CD14-positive monocyte (primary cell): ENCODE results near the gene USP28. TPM values are rescaled to one million over a fixed set of nuclear protein-coding genes. Genes with fewer than 3 reads are reported as not detected.

ENCODE experiments used
- DNase-seq, 3 donors: peaks; one replicate each; pipeline ENCODE4 v3.0.0-alpha.2; 2011 to 2022
- H2AFZ ChIP-seq: 2 replicates; pipeline ENCODE4 v1.6.0; 2012; ENCODE audit warnings: mild to moderate bottlenecking, low read depth, low read length, inconsistent platforms; ENCODE audit not compliant: insufficient read depth, poor library complexity, severe bottlenecking
- H3K27ac ChIP-seq, 2 donors: 1 replicate in 1 of 2; 2 replicates in 1 of 2; pipeline ENCODE4 v1.5.1; 2012 to 2013; ENCODE audit warnings: low read length in 2 of 2, control low read depth in 1 of 2, inconsistent platforms in 1 of 2, low read depth in 1 of 2, mild to moderate bottlenecking in 1 of 2
- H3K27me3 ChIP-seq, 2 donors: one replicate each; pipeline versions ENCODE4 v1.6.0 to v1.6.1; 2011 to 2013; ENCODE audit warnings: low read length in 2 of 2; ENCODE audit not compliant: control insufficient read depth in 2 of 2, insufficient read depth in 2 of 2
- H3K36me3 ChIP-seq, 2 donors: replicated peaks in 1 of 2; 1 replicate in 1 of 2; 2 replicates in 1 of 2; pipeline versions ENCODE4 v1.5.1 to v1.6.1; 2012 to 2013; ENCODE audit warnings: low read length in 2 of 2, control low read depth in 1 of 2, inconsistent platforms in 1 of 2, mild to moderate bottlenecking in 1 of 2; ENCODE audit not compliant: insufficient read depth in 2 of 2, control insufficient read depth in 1 of 2
- H3K4me1 ChIP-seq, 2 donors: 1 replicate in 1 of 2; 2 replicates in 1 of 2; pipeline versions ENCODE4 v1.5.1 to v1.6.1; 2012 to 2013; ENCODE audit warnings: low read length in 2 of 2, control low read depth in 1 of 2, inconsistent platforms in 1 of 2, mild to moderate bottlenecking in 1 of 2, moderate library complexity in 1 of 2; ENCODE audit not compliant: insufficient read depth in 2 of 2, control insufficient read depth in 1 of 2
- H3K4me2 ChIP-seq: replicated peaks from 2 replicates; pipeline ENCODE3; 2012; ENCODE audit warnings: low read length, moderate library complexity, mild to moderate bottlenecking; ENCODE audit not compliant: poor library complexity, severe bottlenecking; ENCODE audit errors: extremely low read depth
- H3K4me3 ChIP-seq, 3 experiments: fragments of 200-600 bp in 1 of 3; sonication (generic) in 1 of 3; replicated peaks in 1 of 3; 1 replicate in 2 of 3; 2 replicates in 1 of 3; pipeline ENCODE4 v1.5.1; 2011 to 2013; ENCODE audit warnings: low read length in 3 of 3, mild to moderate bottlenecking in 3 of 3, control low read depth in 2 of 3, low read depth in 2 of 3, inconsistent platforms in 1 of 3, moderate library complexity in 1 of 3
- H3K79me2 ChIP-seq: 2 replicates; pipeline ENCODE4 v1.6.0; 2012; ENCODE audit warnings: mild to moderate bottlenecking, control low read depth, inconsistent platforms, low read length, moderate library complexity; ENCODE audit not compliant: insufficient read depth
- H3K9ac ChIP-seq: 2 replicates; pipeline ENCODE4 v1.6.0; 2017; ENCODE audit warnings: low read length, mild to moderate bottlenecking; ENCODE audit not compliant: insufficient read depth, poor library complexity, severe bottlenecking
- H3K9me3 ChIP-seq, 2 donors: replicated peaks in 1 of 2; 1 replicate in 1 of 2; 2 replicates in 1 of 2; pipeline versions ENCODE4 v1.5.1 to v1.6.1; 2012 to 2013; ENCODE audit warnings: low read length in 2 of 2, control low read depth in 1 of 2; ENCODE audit not compliant: control insufficient read depth in 1 of 2, insufficient read depth in 1 of 2
- H4K20me1 ChIP-seq: 2 replicates; pipeline ENCODE4 v1.6.0; 2012; ENCODE audit warnings: mild to moderate bottlenecking, low read length, control low read depth, moderate library complexity; ENCODE audit not compliant: insufficient read depth
- H3K27ac Mint-ChIP-seq, 7 donors: one replicate each; pipeline ENCODE4 v1.8.0; 2020; ENCODE audit warnings: mild to moderate bottlenecking in 7 of 7, mixed read lengths in 7 of 7, moderate library complexity in 6 of 7, inconsistent platforms in 2 of 7
- H3K27me3 Mint-ChIP-seq, 3 donors: one replicate each; pipeline ENCODE4 v1.8.0; 2021 to 2022; ENCODE audit warnings: low read depth in 3 of 3, mild to moderate bottlenecking in 3 of 3, mixed read lengths in 3 of 3, moderate library complexity in 3 of 3, inconsistent platforms in 1 of 3
- H3K36me3 Mint-ChIP-seq, 2 donors: one replicate each; pipeline ENCODE4 v1.8.0; 2020; ENCODE audit warnings: mixed read lengths in 2 of 2, inconsistent platforms in 1 of 2, mild to moderate bottlenecking in 1 of 2
- H3K4me1 Mint-ChIP-seq: one replicate; pipeline ENCODE4 v1.8.0; 2020; ENCODE audit warnings: mild to moderate bottlenecking, mixed read lengths
- H3K4me3 Mint-ChIP-seq, 2 donors: one replicate each; pipeline ENCODE4 v1.8.0; 2020; ENCODE audit warnings: mild to moderate bottlenecking in 2 of 2, mixed read lengths in 2 of 2, moderate library complexity in 1 of 2
- H3K9me3 Mint-ChIP-seq, 7 donors: one replicate each; pipeline ENCODE4 v1.8.0; 2020 to 2022; ENCODE audit warnings: mixed read lengths in 7 of 7, mild to moderate bottlenecking in 6 of 7, moderate library complexity in 6 of 7, inconsistent platforms in 2 of 7
- WGBS: methylation state at CpG from one replicate; pipeline ENCODE4 v1.1.5; 2013; ENCODE audit warnings: missing lambda C conversion rate; ENCODE audit not compliant: insufficient coverage; 5-methylcytosine and 5-hydroxymethylcytosine counted together
- intact Hi-C, 2 donors: fragments of 100-400 bp; cut with micrococcal nuclease; formaldehyde crosslinking; loops; one replicate each; pipeline versions ENCODE4 v1.15.0 to v1.15.1; 2023
- polyA plus RNA-seq, 3 donors: library from polyadenylated mRNA; depleted of rRNA in 1 of 3; unstranded in 2 of 3; stranded (reverse) in 1 of 3; fragments of 300-500 nt in 2 of 3; fragments of >200 nt in 1 of 3; fragmentation: Illumina TruSeq in 2 of 3; gene quantifications; 1 replicate in 2 of 3; 2 replicates in 1 of 3; pipeline ENCODE4 v1.2.3, GENCODE V29; 2012 to 2021
- TF ChIP-seq, protein P1 (sequence below): fragments of 200-600 bp; IDR thresholded peaks from one replicate; pipeline ENCODE4 v1.8.0; 2022; ENCODE audit warnings: antibody characterized with exemption, mild to moderate bottlenecking

The USP28 gene
- polyA plus RNA-seq, 3 donors, result 13.4 to 21.9 (median 17.7) TPM

DNA sequence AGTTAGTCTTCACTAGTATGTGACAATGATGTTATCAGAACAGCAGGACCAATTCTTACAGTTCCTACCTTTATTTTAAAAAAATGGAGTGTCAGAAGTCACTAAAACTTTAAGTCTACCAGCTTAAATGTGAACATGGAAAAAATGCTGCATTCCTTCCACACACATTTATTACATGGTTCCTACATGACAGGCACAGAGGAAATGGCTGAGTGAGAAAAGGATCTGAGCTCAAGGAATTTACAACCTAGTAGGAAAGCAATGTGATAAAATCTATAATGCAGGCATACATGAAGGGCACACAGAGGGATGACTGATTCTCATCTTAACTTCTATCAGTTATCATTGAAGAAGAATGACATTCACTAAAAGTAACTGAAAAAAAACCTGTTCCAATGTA, 72.8 kb downstream of the USP28 start:
- Histone ChIP-seq H3K36me3 (peaks cover 54 to 91% of the 10 kb centered on the region in 2 donors), H2AFZ (no peak overlapping the region), H4K20me1 (no peaks in the 10 kb centered on the region), H3K27me3 (no peaks in the 10 kb centered on the region), H3K4me2 (no peak overlapping the region), H3K4me3 (no peak overlapping the region), H3K9me3 (no peaks in the 10 kb centered on the region), H3K27ac (no peak overlapping the region), H3K9ac (no peak overlapping the region), H3K4me1 (no peaks in the 10 kb centered on the region), H3K79me2 (no peaks in the 10 kb centered on the region)
- peaks cover 68 to 69% of the 10 kb centered on the region in 2 donors for H3K36me3 Mint-ChIP-seq
- TF ChIP-seq, protein P1, sequence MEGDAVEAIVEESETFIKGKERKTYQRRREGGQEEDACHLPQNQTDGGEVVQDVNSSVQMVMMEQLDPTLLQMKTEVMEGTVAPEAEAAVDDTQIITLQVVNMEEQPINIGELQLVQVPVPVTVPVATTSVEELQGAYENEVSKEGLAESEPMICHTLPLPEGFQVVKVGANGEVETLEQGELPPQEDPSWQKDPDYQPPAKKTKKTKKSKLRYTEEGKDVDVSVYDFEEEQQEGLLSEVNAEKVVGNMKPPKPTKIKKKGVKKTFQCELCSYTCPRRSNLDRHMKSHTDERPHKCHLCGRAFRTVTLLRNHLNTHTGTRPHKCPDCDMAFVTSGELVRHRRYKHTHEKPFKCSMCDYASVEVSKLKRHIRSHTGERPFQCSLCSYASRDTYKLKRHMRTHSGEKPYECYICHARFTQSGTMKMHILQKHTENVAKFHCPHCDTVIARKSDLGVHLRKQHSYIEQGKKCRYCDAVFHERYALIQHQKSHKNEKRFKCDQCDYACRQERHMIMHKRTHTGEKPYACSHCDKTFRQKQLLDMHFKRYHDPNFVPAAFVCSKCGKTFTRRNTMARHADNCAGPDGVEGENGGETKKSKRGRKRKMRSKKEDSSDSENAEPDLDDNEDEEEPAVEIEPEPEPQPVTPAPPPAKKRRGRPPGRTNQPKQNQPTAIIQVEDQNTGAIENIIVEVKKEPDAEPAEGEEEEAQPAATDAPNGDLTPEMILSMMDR, result no peak
- no peaks in the 10 kb centered on the region for H3K9me3 Mint-ChIP-seq
- peaks cover 0 to 1% (median 0%) of the 10 kb centered on the region in 3 donors for H3K27me3 Mint-ChIP-seq
- no peak for DNase-seq
- no peak overlapping the region for H3K4me3 Mint-ChIP-seq
- H3K4me1 Mint-ChIP-seq, result no peaks in the 10 kb centered on the region
- intact Hi-C loops, result no loop called here
- H3K27ac Mint-ChIP-seq, result no peak overlapping the region

DNA sequence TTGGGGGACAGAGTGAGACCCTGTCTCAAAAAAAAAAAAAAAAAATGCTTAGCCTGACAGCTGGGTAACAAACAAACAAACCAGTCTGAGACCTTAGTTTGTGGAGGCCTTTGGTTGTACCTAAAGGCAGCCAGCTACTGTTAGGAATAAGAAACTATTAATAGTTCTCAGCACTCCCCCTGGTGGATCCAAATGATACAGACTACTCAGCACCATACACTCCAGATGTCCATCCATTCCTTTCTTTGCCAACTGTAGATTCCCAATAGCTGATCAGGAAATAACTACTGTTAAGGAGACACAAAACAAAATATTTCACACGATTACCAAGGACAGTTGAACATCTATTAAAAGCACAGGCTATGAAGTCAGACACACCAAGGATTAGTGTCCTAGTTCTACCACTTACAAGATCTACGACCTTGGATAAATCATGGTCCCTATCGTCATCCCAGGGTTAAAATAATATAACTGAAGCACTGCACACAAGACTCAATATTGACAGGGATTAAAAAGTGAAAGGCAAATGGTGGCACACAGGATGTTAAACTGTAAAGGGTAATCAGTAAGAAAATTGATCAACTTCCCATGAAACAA, 78.6 kb downstream of the USP28 start:
- H4K20me1 ChIP-seq, result no peaks in the 10 kb centered on the region
- WGBS, result no CpG with 5 or more reads among the region's 3 CpGs
- peak in 2 of 3 donors; percentile 4 to 21 for DNase-seq

More for the DNA sequence above, 78.6 kb downstream of the USP28 start:
- Histone ChIP-seq H3K79me2 (no peaks in the 10 kb centered on the region), H2AFZ (no peak overlapping the region), H3K4me1 (no peaks in the 10 kb centered on the region), H3K27me3 (no peaks in the 10 kb centered on the region), H3K27ac (no peak overlapping the region), H3K4me2 (no peak overlapping the region), H3K9ac (no peak overlapping the region), H3K9me3 (no peaks in the 10 kb centered on the region), H3K36me3 (peaks cover 18 to 33% of the 10 kb centered on the region in 2 donors), H3K4me3 (no peak overlapping the region)
- Mint-ChIP-seq H3K9me3 (peaks cover 0 to 3% (median 0%) of the 10 kb centered on the region in 7 donors), H3K27ac (no peak overlapping the region), H3K27me3 (peaks cover 0 to 3% (median 0%) of the 10 kb centered on the region in 3 donors), H3K36me3 (peaks cover 23 to 30% of the 10 kb centered on the region in 2 donors), H3K4me3 (no peak overlapping the region), H3K4me1 (no peaks in the 10 kb centered on the region)
- intact Hi-C loops, result loop anchor here in 1 of 2 donors (10.0 kb wide), 1 partner anchor 492 kb away; no protein-coding TSS in a partner anchor
- TF ChIP-seq, protein P1, result peak; percentile 74
